NCI-H128 (cell line): ENCODE data around the gene ZNF689.

ENCODE experiments used
- DNase-seq: peaks from one replicate; lab custom pipeline; 2025; ENCODE audit not compliant: unreplicated experiment; lab: John Stamatoyannopoulos, UW

The ZNF689 gene

GRCh38 chr16:30609926-30610839 lies at the start of gene ZNF689:
TSS of gene ZNF689 (minus strand) at chr16:30610389. CDS start at chr16:30610041, 348 bp downstream.
- DNase-seq, result peak; percentile 83

- DNase-seq, result peak; percentile 78
Observed at GRCh38 chr16:30658731-30659506, 48.7 kb upstream of the ZNF689 start.

- peak; percentile 98 for DNase-seq
Observed at GRCh38 chr16:30657866-30658730, 47.9 kb upstream of the ZNF689 start, which contains the start of gene FBRS. TSS of gene FBRS (plus strand) at chr16:30658431. CDS start at chr16:30659519, 1,088 bp downstream.

- no peak for DNase-seq
Observed at GRCh38 chr16:30656974-30657865, 47.0 kb upstream of the ZNF689 start.

GRCh38 chr16:30656388-30656787 lies 46.2 kb upstream of the ZNF689 start:
- no peak for DNase-seq

GRCh38 chr16:30655815-30656347 lies 45.7 kb upstream of the ZNF689 start:
- DNase-seq, result no peak

- no peak for DNase-seq
Observed at GRCh38 chr16:30654856-30655255, 44.7 kb upstream of the ZNF689 start.

- DNase-seq, result no peak
Observed at GRCh38 chr16:30652718-30653117, 42.5 kb upstream of the ZNF689 start.

- DNase-seq, result no peak
Observed at GRCh38 chr16:30652005-30652296, 41.8 kb upstream of the ZNF689 start.

GRCh38 chr16:30651124-30652004 lies 41.2 kb upstream of the ZNF689 start:
- DNase-seq, result no peak

- peak; percentile 96 for DNase-seq
Observed at GRCh38 chr16:30650369-30651123, 40.4 kb upstream of the ZNF689 start, which contains the start of gene PRR14. TSS of gene PRR14 (plus strand) at chr16:30650960. CDS start at chr16:30651646, 686 bp downstream.

- no peak for DNase-seq
Observed at GRCh38 chr16:30649725-30650368, 39.7 kb upstream of the ZNF689 start.

- DNase-seq, result no peak
Observed at GRCh38 chr16:30647274-30647571, 37.0 kb upstream of the ZNF689 start.

- no peak for DNase-seq
Observed at GRCh38 chr16:30645727-30646126, 35.5 kb upstream of the ZNF689 start.

- DNase-seq, result no peak
Observed at GRCh38 chr16:30644334-30644830, 34.2 kb upstream of the ZNF689 start.

GRCh38 chr16:30641378-30641982 lies 31.3 kb upstream of the ZNF689 start:
- DNase-seq, result no peak

- DNase-seq, result no peak
Observed at GRCh38 chr16:30637944-30638343, 27.8 kb upstream of the ZNF689 start.
